A204.1 (cell line): Measurements from ENCODE around the gene NEMF.
A peak's percentile ranks its signal among the peaks of the same experiment; 100 is the strongest.

Experiments
- FAIRE-seq: peaks from 2 replicates; lab custom pipeline; 2012; peaks lifted over from hg19 to GRCh38; lab: Jason Lieb, UNC

The NEMF gene, protein sequence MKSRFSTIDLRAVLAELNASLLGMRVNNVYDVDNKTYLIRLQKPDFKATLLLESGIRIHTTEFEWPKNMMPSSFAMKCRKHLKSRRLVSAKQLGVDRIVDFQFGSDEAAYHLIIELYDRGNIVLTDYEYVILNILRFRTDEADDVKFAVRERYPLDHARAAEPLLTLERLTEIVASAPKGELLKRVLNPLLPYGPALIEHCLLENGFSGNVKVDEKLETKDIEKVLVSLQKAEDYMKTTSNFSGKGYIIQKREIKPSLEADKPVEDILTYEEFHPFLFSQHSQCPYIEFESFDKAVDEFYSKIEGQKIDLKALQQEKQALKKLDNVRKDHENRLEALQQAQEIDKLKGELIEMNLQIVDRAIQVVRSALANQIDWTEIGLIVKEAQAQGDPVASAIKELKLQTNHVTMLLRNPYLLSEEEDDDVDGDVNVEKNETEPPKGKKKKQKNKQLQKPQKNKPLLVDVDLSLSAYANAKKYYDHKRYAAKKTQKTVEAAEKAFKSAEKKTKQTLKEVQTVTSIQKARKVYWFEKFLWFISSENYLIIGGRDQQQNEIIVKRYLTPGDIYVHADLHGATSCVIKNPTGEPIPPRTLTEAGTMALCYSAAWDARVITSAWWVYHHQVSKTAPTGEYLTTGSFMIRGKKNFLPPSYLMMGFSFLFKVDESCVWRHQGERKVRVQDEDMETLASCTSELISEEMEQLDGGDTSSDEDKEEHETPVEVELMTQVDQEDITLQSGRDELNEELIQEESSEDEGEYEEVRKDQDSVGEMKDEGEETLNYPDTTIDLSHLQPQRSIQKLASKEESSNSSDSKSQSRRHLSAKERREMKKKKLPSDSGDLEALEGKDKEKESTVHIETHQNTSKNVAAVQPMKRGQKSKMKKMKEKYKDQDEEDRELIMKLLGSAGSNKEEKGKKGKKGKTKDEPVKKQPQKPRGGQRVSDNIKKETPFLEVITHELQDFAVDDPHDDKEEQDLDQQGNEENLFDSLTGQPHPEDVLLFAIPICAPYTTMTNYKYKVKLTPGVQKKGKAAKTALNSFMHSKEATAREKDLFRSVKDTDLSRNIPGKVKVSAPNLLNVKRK

DNA sequence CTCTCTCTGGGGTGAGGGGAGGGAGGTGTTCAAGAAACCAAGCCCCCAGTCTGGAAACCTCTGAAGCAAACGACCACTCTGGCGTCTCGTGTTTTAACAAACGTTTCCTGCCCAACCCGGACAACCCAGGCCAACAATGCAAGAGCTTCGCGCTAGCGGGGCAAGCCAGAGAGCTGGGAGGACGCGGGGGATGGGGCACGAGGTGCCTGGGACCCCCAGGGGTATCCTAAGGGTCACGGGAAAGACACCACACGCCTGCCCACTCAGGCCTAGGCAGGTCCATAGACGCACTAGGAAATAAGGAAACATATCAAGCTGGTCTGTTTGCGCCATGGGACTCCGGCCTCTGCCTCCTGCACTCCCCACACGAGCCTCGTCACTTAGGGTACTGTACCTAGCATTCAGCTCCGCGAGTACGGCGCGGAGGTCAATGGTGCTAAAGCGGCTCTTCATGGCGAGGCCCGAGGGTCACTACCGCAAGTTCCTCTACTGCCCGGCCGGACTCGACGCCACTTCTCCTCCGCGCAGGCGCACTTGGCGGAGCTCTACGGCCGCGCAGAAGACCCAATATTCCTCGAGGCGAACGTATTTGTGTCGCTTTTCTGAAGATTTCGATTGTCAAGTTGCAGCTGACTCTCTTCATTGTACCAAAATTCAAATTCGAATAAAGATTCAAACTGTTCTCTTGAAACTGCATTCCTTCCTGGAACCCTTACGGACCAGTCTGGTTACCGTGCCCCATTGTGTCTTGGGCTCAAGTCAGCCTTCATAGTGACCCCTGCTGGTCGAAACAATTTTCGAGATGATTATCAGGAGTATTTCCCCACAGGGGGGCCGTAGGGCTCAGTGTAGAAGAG is at the start of gene NEMF:
Gene NEMF (minus strand): TSS at position 488 of the 857 bp plus-strand sequence. CDS start 35 bp downstream, at position 453.
- FAIRE-seq: no peak

DNA sequence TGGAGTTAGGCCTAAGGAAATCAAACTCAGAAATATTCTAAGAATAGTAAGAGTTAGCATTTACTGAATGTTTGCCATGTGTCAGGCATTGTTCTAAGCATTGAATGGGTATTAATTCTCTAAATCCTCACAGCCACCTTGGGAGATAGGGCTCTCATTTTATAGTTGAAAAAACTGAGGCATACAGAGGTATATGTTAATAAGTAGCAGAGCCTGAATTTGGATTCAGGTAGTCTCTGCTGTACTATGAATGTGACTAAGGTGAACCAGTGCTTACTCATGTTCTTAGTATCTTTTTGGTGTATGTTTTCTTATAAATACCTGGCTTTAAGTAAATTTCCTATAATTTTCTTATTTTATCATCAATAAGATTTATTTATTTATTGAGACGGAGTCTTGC is 48.4 kb upstream of the NEMF start:
- no peak for FAIRE-seq

DNA sequence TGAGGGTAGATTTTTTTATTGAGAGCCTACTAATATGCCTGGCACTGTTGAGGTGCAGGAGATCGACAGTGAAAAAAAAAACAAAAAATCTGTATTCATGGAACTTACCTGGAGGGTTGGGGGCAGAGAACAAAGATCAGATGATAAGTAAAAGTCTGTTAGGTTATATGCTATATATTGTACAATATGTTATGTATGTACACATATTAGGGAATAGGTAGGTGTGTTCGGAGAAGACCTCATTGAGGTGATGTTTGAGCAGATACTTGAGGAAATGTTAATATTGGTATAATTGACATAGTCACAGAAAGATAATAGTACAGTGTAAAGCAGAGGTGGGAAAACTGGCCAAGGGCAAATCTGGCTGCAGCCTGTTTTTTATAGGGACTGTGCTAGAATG is 45.9 kb upstream of the NEMF start:
- no peak for FAIRE-seq

DNA sequence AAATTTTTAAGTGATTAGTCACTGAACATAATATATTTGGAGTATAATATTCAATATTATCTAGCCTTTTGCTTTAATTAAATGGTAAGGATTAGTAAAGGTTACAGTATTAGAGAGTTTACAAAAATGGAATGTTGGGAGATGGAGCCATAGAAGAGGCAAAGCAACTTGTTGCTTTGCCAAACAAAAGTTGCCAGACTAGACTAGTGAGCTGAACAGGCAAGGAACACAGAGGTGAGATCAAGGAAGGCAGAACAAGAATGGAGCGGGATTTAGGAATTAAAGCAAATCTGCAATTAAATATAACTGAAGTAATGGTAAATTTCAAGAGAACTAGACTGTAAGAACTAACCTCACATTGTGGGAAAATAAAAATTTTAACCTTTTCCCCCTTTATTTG is 45.4 kb upstream of the NEMF start:
- peak; percentile 6 for FAIRE-seq

DNA sequence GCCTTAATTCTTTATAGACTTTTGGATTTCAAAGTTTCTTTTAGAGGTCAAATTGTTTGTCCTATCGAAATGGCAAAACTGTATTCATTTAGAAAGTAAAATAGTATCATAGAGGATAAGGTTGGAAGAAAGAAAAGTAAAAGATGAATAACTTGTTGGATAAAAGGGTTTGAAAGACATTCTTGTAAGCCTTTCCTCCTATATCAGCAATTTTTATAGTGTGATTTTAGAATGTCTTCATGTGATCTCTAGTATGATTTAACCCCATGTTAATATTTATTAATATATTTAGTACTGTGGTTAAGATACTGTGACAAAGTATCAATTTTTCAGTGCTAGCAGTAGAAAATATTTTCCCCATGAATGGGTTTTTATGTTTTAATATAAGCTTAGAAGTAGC is 44.8 kb upstream of the NEMF start:
- FAIRE-seq: peak; percentile 72

DNA sequence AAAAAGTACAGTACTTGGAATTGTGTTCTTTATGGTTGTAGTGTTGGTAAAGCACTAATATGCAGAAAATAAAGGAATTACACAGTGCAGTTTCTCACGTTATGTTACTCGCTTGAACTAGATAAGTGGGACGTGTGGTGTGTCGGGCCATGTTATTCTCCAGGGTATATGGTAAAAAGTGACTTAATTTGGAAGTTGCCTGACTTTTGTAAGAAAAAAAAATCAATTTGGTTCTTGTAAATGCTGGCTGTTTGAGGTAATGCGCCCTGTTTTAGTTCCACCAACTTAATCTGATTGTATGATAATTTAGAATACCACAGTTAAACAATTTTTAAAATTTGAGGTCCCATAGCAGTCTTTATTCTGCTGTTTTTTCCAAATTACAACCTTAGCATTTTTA is 44.4 kb upstream of the NEMF start:
- no peak for FAIRE-seq

DNA sequence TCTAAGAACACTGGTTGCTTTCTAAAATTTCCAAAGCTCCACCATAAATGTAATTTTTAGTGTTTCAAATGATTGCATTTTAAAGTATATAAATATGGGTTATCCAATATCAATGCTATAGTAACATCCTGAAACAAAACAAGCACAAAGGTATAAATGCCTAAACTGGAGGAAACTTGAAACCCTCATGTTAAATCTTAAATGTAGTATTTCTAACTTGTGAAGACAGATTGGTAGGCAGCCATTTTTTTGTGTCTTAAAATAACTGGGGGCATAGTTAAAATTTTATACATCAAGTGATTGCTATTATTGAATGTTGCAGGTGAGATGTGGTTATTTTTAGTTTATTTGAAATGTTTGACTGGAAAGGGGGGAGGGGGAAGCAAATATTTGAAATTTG is 43.7 kb upstream of the NEMF start:
- peak; percentile 93 for FAIRE-seq

DNA sequence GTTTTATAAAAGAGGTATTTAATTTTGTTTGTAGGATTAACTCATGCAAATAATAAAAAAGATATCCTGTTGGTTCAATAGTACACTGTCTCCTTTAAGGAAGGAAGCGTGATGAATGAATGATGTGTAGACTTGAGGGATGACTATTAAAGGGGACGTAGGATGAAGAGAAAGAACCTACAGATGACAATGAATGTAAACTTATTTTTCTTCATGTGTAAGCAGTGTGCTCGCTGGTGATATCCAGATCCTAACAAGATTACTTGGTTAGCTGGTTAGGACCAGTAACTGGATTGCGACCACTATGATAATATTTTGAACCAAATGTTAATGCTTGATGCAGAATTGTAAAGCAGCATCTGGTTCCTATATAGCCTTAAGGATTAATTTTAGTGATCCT is 42.9 kb upstream of the NEMF start:
- no peak for FAIRE-seq

DNA sequence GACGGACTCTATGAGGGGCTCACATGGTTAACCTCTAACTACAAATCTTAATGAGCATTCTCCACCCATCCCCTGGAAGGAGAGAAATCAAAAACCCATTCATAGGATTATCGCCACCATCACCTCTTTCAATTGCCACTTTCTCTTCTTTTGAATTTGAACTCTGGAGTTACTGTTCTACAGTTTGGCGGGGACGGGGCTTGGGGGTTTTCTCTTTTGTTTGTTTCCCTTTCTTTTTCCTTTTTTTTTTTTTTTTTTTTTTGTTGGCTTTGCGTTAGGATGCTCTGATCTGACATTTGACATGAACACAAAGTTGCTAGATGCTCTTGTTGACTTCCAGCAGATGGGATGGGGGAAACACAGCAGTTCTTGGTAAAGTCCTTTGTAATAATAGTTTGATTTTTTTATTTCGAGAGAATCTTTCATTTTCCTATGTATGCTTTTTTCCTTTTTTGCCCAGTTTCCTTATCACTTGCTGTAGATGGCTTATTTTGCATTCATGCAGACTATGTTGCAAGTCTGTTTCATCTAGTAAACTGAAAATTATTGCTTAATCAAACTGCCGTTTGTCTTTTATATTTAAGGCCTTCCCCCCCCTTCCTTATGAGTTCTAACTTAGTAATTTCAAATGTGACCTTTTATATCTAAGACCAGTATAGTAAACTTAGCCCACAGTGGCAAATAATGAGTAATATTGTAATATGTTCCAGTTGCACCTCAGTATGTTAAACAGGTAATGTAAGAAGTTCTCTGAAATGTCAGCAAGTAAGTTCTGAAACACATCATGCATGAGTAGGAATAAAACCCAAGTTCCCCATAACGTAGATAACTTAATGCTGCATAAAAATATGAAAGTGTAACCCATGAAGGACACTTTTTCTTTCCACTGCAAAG is 41.9 kb upstream of the NEMF start:
- FAIRE-seq: peak; percentile 39

DNA sequence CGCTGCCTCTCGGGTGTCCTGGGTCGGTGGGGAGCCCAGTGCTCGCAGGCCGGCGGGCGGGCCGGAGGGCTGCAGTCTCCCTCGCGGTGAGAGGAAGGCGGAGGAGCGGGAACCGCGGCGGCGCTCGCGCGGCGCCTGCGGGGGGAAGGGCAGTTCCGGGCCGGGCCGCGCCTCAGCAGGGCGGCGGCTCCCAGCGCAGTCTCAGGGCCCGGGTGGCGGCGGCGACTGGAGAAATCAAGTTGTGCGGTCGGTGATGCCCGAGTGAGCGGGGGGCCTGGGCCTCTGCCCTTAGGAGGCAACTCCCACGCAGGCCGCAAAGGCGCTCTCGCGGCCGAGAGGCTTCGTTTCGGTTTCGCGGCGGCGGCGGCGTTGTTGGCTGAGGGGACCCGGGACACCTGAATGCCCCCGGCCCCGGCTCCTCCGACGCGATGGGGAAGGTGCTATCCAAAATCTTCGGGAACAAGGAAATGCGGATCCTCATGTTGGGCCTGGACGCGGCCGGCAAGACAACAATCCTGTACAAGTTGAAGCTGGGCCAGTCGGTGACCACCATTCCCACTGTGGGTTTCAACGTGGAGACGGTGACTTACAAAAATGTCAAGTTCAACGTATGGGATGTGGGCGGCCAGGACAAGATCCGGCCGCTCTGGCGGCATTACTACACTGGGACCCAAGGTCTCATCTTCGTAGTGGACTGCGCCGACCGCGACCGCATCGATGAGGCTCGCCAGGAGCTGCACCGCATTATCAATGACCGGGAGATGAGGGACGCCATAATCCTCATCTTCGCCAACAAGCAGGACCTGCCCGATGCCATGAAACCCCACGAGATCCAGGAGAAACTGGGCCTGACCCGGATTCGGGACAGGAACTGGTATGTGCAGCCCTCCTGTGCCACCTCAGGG is 41.0 kb upstream of the NEMF start:
- FAIRE-seq: no peak

DNA sequence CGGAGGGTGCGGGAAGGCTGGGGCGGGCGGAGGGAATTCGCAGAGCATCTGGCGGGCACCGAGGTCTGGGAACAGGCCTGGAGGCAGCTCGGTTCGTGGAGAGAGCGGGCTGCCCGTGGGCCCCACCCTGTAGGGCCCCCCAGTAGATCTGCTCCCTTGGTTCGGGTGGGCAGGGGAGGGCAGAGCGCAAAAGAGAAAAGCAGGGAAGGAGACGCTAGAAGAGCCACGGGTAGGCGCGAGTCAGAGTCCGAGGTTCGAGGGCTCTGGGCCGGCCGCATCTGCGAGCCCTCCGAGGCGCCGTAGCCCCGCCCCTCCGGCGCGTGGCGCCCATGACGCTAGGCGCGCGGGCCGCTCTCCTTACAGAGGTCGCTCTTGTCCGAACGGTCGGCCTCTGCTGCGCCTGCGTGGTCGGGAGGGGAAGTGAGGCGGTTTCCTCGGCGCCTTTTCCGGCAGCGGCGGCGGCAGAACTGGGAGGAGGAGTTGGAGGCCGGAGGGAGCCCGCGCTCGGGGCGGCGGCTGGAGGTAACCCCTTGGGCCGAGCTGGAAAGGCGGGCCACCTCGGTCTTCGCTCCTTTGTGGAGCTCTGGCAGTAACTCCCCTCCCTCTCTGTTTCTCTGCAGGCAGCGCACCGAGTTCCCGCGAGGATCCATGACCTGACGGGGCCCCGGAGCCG is 40.2 kb upstream of the NEMF start, which contains the start of gene ARF6:
Gene ARF6 (plus strand): TSS at position 447 of the 673 bp plus-strand sequence. CDS start 655 bp downstream, outside the sequence.
- FAIRE-seq: no peak

DNA sequence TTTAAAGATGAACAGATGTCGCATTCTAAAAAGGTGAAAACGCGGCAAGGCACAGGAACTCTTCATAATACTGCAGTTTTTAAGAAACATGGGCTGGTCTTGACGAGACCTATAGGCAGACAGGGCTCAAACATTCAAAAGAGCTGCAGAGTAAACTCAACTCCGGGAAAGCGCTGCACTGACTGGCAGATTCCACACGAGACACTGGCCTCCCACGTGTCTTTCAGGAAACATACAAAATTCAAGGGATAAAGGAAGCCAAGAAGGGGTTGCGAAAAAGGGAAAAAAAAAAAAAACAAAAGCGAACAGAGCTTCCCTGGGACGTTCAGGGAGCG is 39.7 kb upstream of the NEMF start:
- FAIRE-seq: no peak

DNA sequence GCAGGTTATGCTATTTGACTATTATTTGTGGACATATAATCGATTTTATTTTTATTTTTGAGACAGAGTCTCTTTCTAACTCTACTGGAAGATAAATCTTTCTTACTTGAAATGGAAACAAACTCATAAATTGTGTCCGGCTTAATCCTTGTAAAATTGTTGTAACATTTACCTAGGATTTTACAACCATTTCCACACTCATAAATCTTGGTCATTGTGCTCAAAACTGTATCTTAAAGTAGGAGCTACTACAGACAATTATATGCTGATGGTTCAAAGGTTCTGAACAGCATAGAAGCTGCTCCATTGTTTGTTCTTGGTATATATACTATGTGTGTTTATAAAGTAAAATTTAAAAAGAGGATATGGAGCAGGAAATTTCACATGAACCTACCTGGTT is 35.7 kb upstream of the NEMF start:
- FAIRE-seq: no peak

DNA sequence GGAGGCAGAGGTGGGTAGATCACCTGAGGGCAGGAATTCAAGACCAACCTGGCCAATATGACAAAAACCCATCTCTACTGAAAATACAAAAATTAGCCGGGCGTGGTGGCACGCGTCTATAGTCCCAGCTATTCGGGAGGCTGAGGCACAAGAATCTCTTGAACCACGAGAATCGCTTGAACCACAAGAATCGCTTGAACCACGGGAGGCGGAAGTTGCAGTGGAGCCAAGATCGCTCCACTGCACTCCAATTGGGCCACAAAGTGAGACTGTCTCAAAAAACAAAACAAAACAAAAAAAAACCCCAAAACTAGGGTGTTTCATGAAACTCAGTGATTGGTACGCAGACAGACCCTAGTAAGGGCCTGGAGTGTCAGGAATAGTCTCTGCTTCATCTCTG is 33.9 kb upstream of the NEMF start:
- FAIRE-seq: no peak

DNA sequence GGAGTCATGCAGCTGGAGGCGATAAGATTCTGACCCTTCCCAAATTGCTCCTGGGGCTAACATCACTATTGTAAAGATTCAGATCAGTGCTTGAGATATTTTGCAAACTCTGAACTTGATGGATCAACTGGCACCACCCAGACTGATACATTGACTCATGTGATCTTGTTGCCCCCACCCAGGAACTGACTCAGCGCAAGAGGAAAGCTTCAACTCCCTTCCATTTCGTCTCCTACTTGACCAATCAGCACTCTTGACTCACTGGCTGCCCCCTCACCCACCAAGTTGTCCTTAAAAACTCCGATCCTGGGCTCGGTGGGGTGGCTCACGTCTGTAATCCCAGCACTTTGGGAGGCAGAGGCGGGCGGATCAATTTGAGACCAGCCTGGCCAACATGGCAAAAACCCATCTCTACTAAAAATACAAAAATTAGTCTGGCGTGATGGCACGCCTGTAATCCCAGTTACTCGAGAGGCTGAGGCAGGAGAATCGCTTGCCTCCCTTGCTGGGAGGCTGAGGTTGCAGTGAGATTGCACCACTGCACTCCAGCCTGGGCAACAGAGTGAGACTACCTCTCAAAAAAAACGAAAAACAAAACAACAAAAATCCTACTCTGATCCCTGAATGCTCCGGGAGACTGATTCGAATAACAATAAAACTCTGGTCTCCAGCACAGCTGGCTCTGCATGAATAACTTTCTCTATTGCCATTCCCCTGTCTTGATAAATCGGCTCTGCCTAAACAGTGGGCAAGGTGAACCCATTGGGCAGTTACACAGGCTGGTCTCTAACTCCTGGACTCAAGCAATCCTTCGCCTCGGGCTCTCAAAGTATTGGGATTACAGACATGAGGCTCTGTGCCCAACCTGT is 30.5 kb upstream of the NEMF start:
- FAIRE-seq: no peak

DNA sequence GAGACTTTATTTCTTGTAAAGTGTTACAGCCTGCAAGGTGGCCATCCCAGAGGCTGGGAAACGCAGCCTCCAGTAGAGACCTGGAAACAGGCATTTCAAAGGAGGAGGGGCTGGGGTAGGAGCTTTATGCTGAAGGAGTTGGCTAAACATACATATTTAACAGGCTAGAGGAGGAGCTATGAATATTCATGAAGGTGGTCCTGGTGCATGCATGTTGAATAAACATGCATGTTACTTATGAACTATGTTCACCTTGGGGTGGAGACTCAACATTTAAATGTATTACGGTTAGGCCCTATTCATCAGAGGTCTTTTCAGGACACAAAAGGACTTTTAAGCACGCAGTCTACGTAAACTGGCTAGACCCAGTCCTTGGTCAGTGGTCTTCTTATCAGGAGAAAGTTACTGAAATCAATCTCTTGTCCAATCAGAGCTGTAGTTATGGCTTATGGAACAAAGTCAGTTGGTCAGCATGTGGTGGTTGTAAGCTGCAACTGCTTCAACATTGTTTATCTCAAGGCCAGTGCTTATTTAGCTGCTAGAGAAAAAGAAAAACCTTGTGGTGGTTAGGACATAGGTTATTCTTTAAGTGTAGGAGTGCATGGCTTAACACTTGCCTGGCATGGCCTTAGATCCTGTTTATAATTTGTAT is 28.9 kb upstream of the NEMF start:
- no peak for FAIRE-seq

DNA sequence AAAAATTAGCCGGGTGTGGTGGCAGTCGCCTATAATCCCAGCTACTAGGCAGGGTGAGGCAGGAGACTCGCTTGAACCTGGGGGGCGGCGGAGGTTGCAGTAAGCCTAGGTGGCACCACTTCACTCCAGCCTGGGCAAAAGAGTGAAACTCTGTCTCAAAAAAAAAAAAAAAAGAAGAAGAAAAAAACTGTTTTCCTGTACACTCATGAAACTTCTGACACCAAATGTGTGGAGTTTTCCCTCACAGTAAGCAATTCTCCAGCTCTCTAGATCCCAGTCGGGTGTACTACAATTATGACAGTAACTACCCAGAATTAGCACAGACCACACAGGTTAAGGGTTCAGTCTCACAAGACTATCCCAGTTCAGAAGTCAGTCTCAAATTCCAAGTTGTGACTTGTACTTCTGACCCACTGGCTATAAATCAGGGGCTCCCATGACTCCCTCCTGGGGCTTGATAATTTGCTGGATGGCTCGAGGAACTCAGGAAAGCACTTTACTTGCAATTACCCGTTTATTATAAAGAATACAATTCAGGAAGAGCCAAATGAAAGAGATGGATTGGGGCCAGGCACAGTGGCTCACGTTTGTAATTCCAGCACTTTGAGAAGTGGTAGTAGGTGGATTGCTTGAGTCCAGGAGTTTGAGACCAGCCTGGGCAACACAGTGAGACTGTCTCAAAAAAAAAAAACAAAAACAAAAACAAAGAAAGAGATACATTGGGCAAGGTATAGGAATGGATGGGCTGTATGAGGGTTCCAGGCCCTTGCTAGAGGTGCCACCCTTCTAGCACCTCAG is 27.9 kb upstream of the NEMF start:
- FAIRE-seq: no peak
